Gastroesophageal sphincter (tissue), 4 donors: ENCODE measurements around the gene ANP32A. TPM values are rescaled to one million over a fixed set of nuclear protein-coding genes. Genes with fewer than 3 reads are reported as not detected.

ENCODE experiments used
- ATAC-seq: fragments of 150-250 bp; one replicate; pipeline ENCODE4 v1.9.1; 2016; ENCODE audit warnings: mild to moderate bottlenecking, moderate library complexity
- H3K27ac ChIP-seq, 4 donors: fragments of 200-600 bp; sonication (generic) in 3 of 4; 1 replicate in 3 of 4; 2 replicates in 1 of 4; pipeline ENCODE4 v1.5.1; 2016 to 2019
- H3K27me3 ChIP-seq: fragments of 200-600 bp; sonication (generic); one replicate; pipeline ENCODE4 v1.5.1; 2019
- H3K36me3 ChIP-seq, 2 donors: fragments of 200-600 bp; sonication (generic); one replicate each; pipeline ENCODE4 v1.5.1; 2019; ENCODE audit warnings: control low read depth in 1 of 2
- H3K4me1 ChIP-seq, 3 donors: fragments of 200-600 bp; sonication (generic); 1 replicate in 2 of 3; 2 replicates in 1 of 3; pipeline ENCODE4 v1.5.1; 2016 to 2019; ENCODE audit warnings: control low read depth in 2 of 3
- H3K4me3 ChIP-seq, 2 donors: fragments of 200-600 bp; sonication (generic); one replicate each; pipeline ENCODE4 v1.5.1; 2019; ENCODE audit warnings: mild to moderate bottlenecking in 1 of 2, moderate library complexity in 1 of 2
- H3K9me3 ChIP-seq, 3 donors: fragments of 200-600 bp; sonication (generic); one replicate each; pipeline ENCODE4 v1.5.1; 2017 to 2019; ENCODE audit warnings: control low read depth in 2 of 3
- EP300 ChIP-seq: sonication (generic); formaldehyde crosslinking; IDR thresholded peaks from one replicate; pipeline ENCODE4 v1.6.1; 2017; ENCODE audit warnings: antibody characterized with exemption, mild to moderate bottlenecking
- POLR2A ChIP-seq, 2 donors: fragments of 450-650 bp; IDR thresholded peaks; one replicate each; pipeline ENCODE4 v1.6.1; 2017; ENCODE audit warnings: antibody characterized with exemption in 2 of 2, mild to moderate bottlenecking in 2 of 2, moderate library complexity in 1 of 2
- POLR2AphosphoS5 ChIP-seq: sonication (generic); formaldehyde crosslinking; IDR thresholded peaks from one replicate; pipeline ENCODE4 v1.6.1; 2017; ENCODE audit warnings: antibody characterized with exemption
- WGBS, 2 donors: methylation state at CpG; one replicate each; pipeline ENCODE4 v1.1.5; 2018; ENCODE audit warnings: low coverage in 1 of 2; 5-methylcytosine and 5-hydroxymethylcytosine counted together
- total RNA-seq, 4 donors: library from RNA; depleted of rRNA; stranded (reverse); fragments of >200 nt; gene quantifications; one replicate each; pipeline ENCODE4 v1.1.0, GENCODE V29; 2016
- TF ChIP-seq, protein P1 (sequence below), 4 experiments: fragments of 200-600 bp in 2 of 4; fragments of 450-650 bp in 2 of 4; sonication (generic) in 1 of 4; IDR thresholded peaks; one replicate each; pipeline ENCODE4 v1.5.1; 2017 to 2019; ENCODE audit warnings: antibody characterized with exemption in 4 of 4, mild to moderate bottlenecking in 2 of 4, moderate library complexity in 2 of 4

The ANP32A gene
- total RNA-seq, 4 donors from 2014 or later: 42.4 to 75.0 (median 55.6) TPM

DNA sequence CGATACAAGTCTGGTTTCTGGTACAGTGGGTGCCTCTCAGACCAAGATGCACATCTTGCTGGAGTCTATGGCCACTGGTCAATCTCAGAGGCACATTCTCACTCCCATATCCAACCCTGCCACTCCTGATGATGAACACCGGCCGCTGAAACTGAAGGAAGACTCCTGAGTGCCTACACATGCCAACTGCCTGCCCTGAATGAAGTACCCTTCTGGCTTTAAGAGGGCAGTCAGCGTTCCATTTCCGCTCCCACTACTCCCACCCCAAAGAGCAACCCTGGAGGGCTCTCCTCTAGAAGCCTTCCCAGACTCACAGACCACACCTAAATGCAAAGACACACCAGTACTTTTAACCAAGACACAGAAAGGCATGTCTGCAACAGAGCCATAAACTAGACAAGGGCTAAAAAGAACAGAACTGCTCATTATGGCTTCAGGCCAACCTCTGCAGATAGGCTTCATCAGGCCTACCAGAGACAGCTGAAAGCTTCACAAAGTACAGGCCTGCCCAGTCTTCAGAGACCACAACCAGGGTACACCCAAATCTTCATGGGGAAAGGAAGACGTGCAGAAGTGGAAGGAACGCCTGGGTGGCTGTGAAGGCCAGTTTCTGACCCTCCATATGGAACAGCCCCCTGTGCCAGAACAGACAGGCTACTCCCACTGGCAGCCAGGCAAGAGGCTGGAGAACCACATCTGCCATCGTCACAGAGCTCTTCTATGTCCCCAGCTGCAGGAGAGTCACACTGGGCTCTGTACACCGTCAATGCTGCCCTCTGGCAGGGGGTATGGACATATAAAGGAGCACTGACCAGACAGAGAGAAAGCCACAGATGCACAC lies 14.3 kb downstream of the ANP32A start:
- Histone ChIP-seq H3K9me3 (no peaks in the 10 kb centered on the region), H3K36me3 (peaks cover 0 to 3% of the 10 kb centered on the region in 2 donors), H3K27me3 (no peaks in the 10 kb centered on the region), H3K4me3 (no peak overlapping the region), H3K27ac (no peak overlapping the region), H3K4me1 (peaks cover 0 to 68% (median 28%) of the 10 kb centered on the region in 3 donors)
- ATAC-seq: no peak
- TF ChIP-seq POLR2A (IDR thresholded peaks at IDR 0.05): no peak
- TF ChIP-seq POLR2AphosphoS5: no peak
- TF ChIP-seq EP300: no peak
- TF ChIP-seq, protein P1, sequence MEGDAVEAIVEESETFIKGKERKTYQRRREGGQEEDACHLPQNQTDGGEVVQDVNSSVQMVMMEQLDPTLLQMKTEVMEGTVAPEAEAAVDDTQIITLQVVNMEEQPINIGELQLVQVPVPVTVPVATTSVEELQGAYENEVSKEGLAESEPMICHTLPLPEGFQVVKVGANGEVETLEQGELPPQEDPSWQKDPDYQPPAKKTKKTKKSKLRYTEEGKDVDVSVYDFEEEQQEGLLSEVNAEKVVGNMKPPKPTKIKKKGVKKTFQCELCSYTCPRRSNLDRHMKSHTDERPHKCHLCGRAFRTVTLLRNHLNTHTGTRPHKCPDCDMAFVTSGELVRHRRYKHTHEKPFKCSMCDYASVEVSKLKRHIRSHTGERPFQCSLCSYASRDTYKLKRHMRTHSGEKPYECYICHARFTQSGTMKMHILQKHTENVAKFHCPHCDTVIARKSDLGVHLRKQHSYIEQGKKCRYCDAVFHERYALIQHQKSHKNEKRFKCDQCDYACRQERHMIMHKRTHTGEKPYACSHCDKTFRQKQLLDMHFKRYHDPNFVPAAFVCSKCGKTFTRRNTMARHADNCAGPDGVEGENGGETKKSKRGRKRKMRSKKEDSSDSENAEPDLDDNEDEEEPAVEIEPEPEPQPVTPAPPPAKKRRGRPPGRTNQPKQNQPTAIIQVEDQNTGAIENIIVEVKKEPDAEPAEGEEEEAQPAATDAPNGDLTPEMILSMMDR (IDR thresholded peaks at IDR 0.05): no peak
- WGBS, 2 donors: 43 to 67% methylated on average over 4 to 5 of the region's 9 CpGs

DNA sequence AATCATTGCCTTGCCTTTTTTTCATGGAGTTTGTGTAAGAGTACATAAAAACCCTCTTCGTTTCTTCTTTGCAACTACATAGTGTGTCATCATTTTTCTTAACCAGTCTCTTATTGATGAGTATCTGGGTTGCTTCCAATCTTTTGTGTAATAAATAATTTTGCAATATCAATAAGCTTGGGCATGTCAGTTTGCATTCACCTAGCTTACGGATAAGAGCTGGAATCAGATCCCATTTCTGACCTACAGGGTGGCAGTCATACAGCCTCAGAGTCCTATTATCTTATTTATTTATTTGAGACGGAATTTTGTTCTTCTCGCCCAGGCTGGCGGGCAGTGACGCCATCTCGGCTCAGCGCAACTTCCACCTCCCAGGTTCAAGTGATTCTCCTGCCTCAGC lies 18.3 kb downstream of the ANP32A start:
- H3K4me1 ChIP-seq: peaks cover 0 to 62% (median 26%) of the 10 kb centered on the region in 3 donors

DNA sequence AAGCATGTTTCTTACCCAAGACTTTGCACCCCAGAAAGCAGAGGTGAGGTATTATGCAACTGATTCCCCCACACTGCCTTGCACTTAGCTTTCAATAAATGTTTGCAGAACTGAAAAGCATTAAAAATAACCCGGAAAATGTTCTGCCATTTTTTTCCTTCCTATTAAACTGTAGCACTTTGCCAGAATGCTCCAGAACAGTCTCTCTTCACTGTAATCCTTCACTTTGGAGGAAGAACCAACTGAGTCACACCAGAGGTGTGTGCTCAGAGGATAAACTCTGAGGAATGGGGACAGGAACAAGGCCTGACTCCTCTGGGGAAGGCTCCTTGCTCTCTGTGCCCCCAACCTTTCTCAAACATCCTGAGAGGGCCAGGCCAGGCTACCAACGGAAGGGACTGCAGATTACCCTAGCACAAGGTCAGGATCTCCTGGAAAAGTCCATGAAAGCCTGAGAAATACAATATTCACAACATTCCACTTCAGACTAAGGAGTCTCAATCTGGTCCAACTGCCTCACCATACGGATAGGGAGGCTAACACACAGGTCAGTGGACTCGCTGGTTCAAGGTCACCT lies 19.0 kb downstream of the ANP32A start:
- TF ChIP-seq POLR2A (IDR thresholded peaks at IDR 0.05) (no peak), EP300 (no peak), POLR2AphosphoS5 (no peak)
- TF ChIP-seq, protein P1 (IDR thresholded peaks at IDR 0.05): no peak
- Histone ChIP-seq H3K36me3 (no peaks in the 10 kb centered on the region), H3K4me3 (no peak overlapping the region), H3K9me3 (no peaks in the 10 kb centered on the region), H3K27me3 (no peaks in the 10 kb centered on the region), H3K27ac (no peak overlapping the region), H3K4me1 (peaks cover 0 to 62% (median 20%) of the 10 kb centered on the region in 3 donors)
- 58 to 92% methylated on average over 2 to 4 of the region's 4 CpGs for WGBS, 2 donors
- no peak for ATAC-seq

More for the DNA sequence above, 18.3 kb downstream of the ANP32A start:
- ATAC-seq: no peak
- Histone ChIP-seq H3K27ac (no peak overlapping the region), H3K9me3 (no peaks in the 10 kb centered on the region), H3K27me3 (no peaks in the 10 kb centered on the region), H3K36me3 (no peaks in the 10 kb centered on the region), H3K4me3 (no peak overlapping the region)
- 80 to 96% methylated on average over 4 of the region's 8 CpGs for WGBS, 2 donors
- no peak for TF ChIP-seq POLR2AphosphoS5
- TF ChIP-seq, protein P1 (IDR thresholded peaks at IDR 0.05): no peak
- no peak for TF ChIP-seq POLR2A (IDR thresholded peaks at IDR 0.05)
- no peak for TF ChIP-seq EP300

DNA sequence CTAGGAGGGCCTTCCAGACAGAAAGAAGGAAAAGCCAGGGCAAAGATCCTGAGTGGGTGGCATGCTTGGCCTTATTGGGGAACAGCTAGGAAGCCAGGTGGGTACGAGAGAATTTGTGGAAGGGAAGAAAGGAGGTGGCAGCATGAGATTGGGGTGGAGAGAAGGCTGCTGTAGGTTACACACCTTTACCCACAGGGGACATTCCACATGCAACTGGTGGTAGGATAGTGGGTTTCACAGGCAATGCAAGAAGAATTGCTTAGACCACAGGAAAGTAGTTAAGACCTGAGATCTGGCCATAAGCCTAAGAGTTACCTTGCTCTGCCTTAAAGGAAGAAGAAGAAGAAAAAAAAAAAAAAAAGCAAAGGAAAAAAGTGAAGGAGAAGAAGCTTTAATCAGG lies 19.8 kb downstream of the ANP32A start:
- Histone ChIP-seq H3K9me3 (no peaks in the 10 kb centered on the region), H3K4me1 (peaks cover 0 to 63% (median 14%) of the 10 kb centered on the region in 3 donors), H3K4me3 (no peak overlapping the region), H3K27ac (no peak overlapping the region), H3K36me3 (no peaks in the 10 kb centered on the region), H3K27me3 (no peaks in the 10 kb centered on the region)
- WGBS, 2 donors: 88% methylated on average over 1 of the region's 1 CpG; no CpG with 5 or more reads in 1 of the 2 donors
- no peak for ATAC-seq
- TF ChIP-seq POLR2A (IDR thresholded peaks at IDR 0.05) (no peak), EP300 (no peak), POLR2AphosphoS5 (no peak)
- TF ChIP-seq, protein P1 (IDR thresholded peaks at IDR 0.05): no peak
